PFSK-1 (cell line): ENCODE measurements around the gene IRF2BPL.

Experiments
- FOXP2 ChIP-seq: optimal IDR thresholded peaks from 2 replicates; pipeline ENCODE3; 2011; ENCODE audit warnings: borderline replicate concordance, control low read depth, inconsistent platforms; ENCODE audit not compliant: insufficient read depth; ENCODE audit errors: extremely low read length, extremely low read depth
- POLR2AphosphoS5 ChIP-seq: IDR thresholded peaks from 2 replicates; pipeline ENCODE4 v1.6.1; 2012; ENCODE audit warnings: low read depth, mild to moderate bottlenecking, control low read depth, low read length, moderate library complexity
- REST ChIP-seq, 2 experiments: IDR thresholded peaks; 2 replicates each; pipeline versions ENCODE4 v1.6.1 to v1.8.0; 2011 to 2012; ENCODE audit warnings: low read depth in 2 of 2, low read length in 2 of 2, control low read depth in 1 of 2, inconsistent platforms in 1 of 2, mild to moderate bottlenecking in 1 of 2, moderate library complexity in 1 of 2; ENCODE audit not compliant: insufficient read depth in 1 of 2
- SIN3A ChIP-seq: IDR thresholded peaks from 2 replicates; pipeline ENCODE4 v1.6.1; 2012; ENCODE audit warnings: mild to moderate bottlenecking, low read length, moderate library complexity, borderline replicate concordance; ENCODE audit not compliant: insufficient read depth
- TAF1 ChIP-seq: IDR thresholded peaks from 2 replicates; pipeline ENCODE4 v1.6.1; 2012; ENCODE audit warnings: low read length, control low read depth, borderline replicate concordance; ENCODE audit not compliant: insufficient read depth

IRF2BPL gene

GRCh38 chr14:76977793-76978720, 50.5 kb downstream of the IRF2BPL start:
- TF ChIP-seq TAF1 (no peak), SIN3A (no peak), REST (IDR thresholded peaks at IDR 0.05; ENCODE audit: insufficient read depth in 1 of 2, low read depth in 2 of 2, low read length in 2 of 2) (no peak), POLR2AphosphoS5 (no peak), FOXP2 (no peak)

GRCh38 chr14:76976240-76977005, 52.1 kb downstream of the IRF2BPL start:
- TF ChIP-seq POLR2AphosphoS5 (no peak), REST (IDR thresholded peaks at IDR 0.05; ENCODE audit: insufficient read depth in 1 of 2, low read depth in 2 of 2, low read length in 2 of 2) (no peak), TAF1 (no peak), FOXP2 (no peak), SIN3A (no peak)

GRCh38 chr14:76975812-76976211, 52.7 kb downstream of the IRF2BPL start:
- no peak for TF ChIP-seq TAF1

GRCh38 chr14:76975051-76975450, 53.5 kb downstream of the IRF2BPL start:
- TF ChIP-seq TAF1 (no peak), POLR2AphosphoS5 (no peak)
